Psoas muscle (tissue), 8 donors: ENCODE measurements around the gene HOOK1. TPM values are rescaled to one million over a fixed set of nuclear protein-coding genes. Genes with fewer than 3 reads are reported as not detected.

ENCODE experiments used
- ATAC-seq, 4 donors: fragments of 200-7000 bp; cut with Tn5 transposase; one replicate each; pipeline ENCODE4 v1.9.1; 2020; ENCODE audit warnings: moderate library complexity in 3 of 4, mild to moderate bottlenecking in 2 of 4
- DNase-seq, 2 donors: peaks; one replicate each; pipeline ENCODE4 v3.0.0-alpha.2; 2020
- H3K27ac ChIP-seq: fragments of 200-600 bp; one replicate; pipeline ENCODE4 v1.8.0; 2022
- H3K27me3 ChIP-seq, 3 donors: fragments of 200-600 bp in 1 of 3; one replicate each; pipeline versions ENCODE4 v1.6.1 to v1.8.0; 2013 to 2022; ENCODE audit warnings: low read length in 2 of 3, mild to moderate bottlenecking in 2 of 3, moderate library complexity in 1 of 3; ENCODE audit not compliant: insufficient read depth in 3 of 3
- H3K36me3 ChIP-seq, 2 donors: fragments of 200-600 bp in 1 of 2; one replicate each; pipeline versions ENCODE4 v1.6.1 to v1.8.0; 2013 to 2022; ENCODE audit warnings: low read depth in 1 of 2, mild to moderate bottlenecking in 1 of 2, moderate library complexity in 1 of 2; ENCODE audit not compliant: insufficient read depth in 1 of 2
- H3K4me1 ChIP-seq: fragments of 200-600 bp; one replicate; pipeline ENCODE4 v1.8.0; 2022
- H3K4me3 ChIP-seq: fragments of 200-600 bp; one replicate; pipeline ENCODE4 v1.8.0; 2022; ENCODE audit warnings: mild to moderate bottlenecking
- H3K9me3 ChIP-seq: fragments of 200-600 bp; one replicate; pipeline ENCODE4 v1.8.0; 2022
- WGBS, 3 donors: extraction: QIAGEN DNeasy Blood & Tissue Kit; methylation state at CpG; one replicate each; pipeline versions ENCODE4 v1.1.6 to v1.1.7; 2013; 5-methylcytosine and 5-hydroxymethylcytosine counted together
- intact Hi-C, 2 donors: fragments of 100-400 bp; cut with DNase I; formaldehyde crosslinking; loops; one replicate each; pipeline versions ENCODE4 v1.11.0 to v1.14.2; 2022
- polyA plus RNA-seq, 3 donors: library from polyadenylated mRNA; stranded (reverse); fragments of 200-250 nt; gene quantifications; one replicate each; pipeline ENCODE4 v1.2.3, GENCODE V29; 2013
- total RNA-seq, 4 donors: library from RNA; stranded (reverse); fragmentation: NEBNext Ultra II Directional in 2 of 4; extraction: Animal tissue kit (Norgen Biotek cat#: 25700) in 2 of 4; gene quantifications; one replicate each; pipeline versions ENCODE4 v1.2.1 to v1.2.4, GENCODE V29; 2021 to 2023
- TF ChIP-seq, protein P1 (sequence below): fragments of 200-600 bp; IDR thresholded peaks from one replicate; pipeline ENCODE4 v1.8.0; 2022; ENCODE audit warnings: antibody characterized with exemption
- donor health status: healthy with polysubstance abuse.
- donor health status: DM: no; HTN: no; CAD: no; lungs with moderate emphysema.
- donor health status: Bipolar disorder and iron deficiency.
- donor health status: healthy.
- donor health status: DM: yes; HTN: yes; CAD: no.
- donor health status: DM: no; HTN: no; CAD: no.
- donor health status: DM: no; HTN: no; CAD: no.
- donor health status: DM: yes; HTN: yes; CAD: no.

HOOK1 gene
- total and polyA plus RNA-seq, 7 donors: 0.03 to 0.34 (median 0.09) TPM; not detected in 1

DNA sequence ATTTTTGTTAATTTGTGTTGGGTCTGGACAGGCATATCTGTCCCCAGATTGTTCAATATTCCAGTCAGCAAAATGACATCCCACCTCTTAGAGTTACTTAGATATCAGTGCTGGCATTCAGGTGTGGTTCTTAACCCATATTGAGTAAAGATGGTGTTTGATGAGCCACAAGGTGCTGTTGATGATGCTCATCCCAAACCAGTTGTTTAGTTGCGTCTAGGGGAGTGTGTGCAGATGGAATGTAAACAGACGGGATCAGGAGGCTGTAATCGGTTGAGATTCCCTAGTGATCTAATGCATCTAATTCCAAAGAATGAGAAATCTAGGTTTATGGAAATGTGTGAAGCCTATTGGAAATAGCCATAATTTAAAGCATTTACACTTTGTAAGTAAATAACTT lies 1.1 kb downstream of the HOOK1 start:
- no peaks in the 10 kb centered on the region for H3K36me3 ChIP-seq
- intact Hi-C loops: no loop called here
- H3K4me3 ChIP-seq: no peak overlapping the region
- peaks cover 8 to 59% (median 10%) of the 10 kb centered on the region in 3 donors for H3K27me3 ChIP-seq
- 21 to 41% (median 32%) methylated on average over 3 of the region's 3 CpGs for WGBS, 3 donors
- H3K27ac ChIP-seq: no peak overlapping the region
- ATAC-seq: no peak
- no peaks in the 10 kb centered on the region for H3K4me1 ChIP-seq
- DNase-seq: no peak
- H3K9me3 ChIP-seq: no peaks in the 10 kb centered on the region
- TF ChIP-seq, protein P1, sequence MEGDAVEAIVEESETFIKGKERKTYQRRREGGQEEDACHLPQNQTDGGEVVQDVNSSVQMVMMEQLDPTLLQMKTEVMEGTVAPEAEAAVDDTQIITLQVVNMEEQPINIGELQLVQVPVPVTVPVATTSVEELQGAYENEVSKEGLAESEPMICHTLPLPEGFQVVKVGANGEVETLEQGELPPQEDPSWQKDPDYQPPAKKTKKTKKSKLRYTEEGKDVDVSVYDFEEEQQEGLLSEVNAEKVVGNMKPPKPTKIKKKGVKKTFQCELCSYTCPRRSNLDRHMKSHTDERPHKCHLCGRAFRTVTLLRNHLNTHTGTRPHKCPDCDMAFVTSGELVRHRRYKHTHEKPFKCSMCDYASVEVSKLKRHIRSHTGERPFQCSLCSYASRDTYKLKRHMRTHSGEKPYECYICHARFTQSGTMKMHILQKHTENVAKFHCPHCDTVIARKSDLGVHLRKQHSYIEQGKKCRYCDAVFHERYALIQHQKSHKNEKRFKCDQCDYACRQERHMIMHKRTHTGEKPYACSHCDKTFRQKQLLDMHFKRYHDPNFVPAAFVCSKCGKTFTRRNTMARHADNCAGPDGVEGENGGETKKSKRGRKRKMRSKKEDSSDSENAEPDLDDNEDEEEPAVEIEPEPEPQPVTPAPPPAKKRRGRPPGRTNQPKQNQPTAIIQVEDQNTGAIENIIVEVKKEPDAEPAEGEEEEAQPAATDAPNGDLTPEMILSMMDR: no peak

DNA sequence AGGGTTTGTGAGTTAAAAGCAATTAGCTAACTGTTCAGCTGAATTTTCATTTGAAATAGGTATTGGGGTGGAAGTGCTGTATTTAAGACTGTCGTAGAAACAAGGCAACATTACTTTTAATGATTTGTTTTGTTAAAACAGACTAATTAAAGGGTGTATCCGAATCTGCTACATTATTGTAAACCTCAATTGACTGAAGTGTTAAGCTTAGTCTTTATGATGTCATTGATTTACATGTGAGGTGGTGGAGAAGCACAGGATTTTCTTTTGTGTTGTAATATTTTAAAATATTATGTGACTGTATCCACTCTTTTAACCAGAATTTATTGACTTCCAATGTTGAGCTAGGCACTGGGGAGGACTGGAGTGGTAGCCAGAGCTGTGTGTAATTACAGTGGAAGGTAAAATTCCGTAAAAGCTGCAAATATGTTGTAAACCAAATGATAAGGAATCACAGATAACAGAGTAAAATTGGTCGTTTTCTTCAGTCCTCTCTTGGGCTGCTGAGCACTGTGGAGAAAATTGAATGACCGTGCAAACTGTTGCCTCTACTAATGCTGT lies 1.6 kb downstream of the HOOK1 start:
- DNase-seq (no peak), ATAC-seq (no peak)
- Histone ChIP-seq H3K27ac (no peak overlapping the region), H3K4me3 (no peak overlapping the region), H3K4me1 (no peaks in the 10 kb centered on the region), H3K36me3 (no peaks in the 10 kb centered on the region), H3K27me3 (peaks cover 8 to 54% (median 9%) of the 10 kb centered on the region in 3 donors), H3K9me3 (no peaks in the 10 kb centered on the region)
- intact Hi-C loops: no loop called here
- 51 to 66% (median 51%) methylated on average over 5 of the region's 5 CpGs for WGBS, 3 donors
- TF ChIP-seq, protein P1: no peak

DNA sequence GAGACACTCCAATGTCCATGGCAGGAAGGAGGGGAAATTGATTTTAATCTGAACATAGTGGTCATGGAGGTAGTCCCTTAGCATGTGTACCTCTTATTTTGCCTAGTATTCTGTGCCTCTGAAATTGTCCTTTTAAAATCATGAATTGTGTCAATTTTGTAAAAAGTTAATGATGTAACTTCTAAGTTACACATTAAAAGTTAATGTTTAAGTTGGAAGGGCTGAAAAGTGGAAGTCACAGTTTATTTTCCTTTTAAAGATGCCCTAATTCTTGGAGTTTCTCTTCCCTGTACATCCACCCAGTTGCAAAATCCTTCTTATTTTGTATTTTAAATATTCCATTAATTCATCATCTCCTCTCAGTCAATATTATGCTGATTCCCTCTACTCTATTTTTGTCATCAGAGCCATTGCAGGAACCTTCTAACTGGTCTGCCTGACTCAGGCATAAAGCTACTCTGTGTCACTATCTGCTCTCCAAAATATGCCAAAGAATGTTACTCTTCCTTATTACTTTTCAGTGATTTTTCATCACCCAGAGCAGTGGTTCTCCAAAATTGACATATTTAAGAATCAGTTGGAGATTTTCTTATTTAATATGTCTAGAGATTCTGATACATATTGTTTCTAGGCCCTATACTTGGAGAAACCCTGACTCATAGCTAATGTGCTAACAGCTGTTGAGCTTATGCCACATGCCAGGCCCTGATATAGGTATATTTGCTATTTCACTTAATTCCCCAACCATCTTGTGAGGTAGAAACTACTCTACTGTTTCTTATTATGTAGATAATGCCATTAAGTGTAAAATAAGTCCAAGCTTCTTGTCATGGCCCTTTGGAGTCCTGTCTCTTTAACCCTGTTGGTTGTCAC lies 5.1 kb downstream of the HOOK1 start:
- ATAC-seq: no peak
- no peak for DNase-seq
- intact Hi-C loops: no loop called here
- TF ChIP-seq, protein P1: no peak
- no peaks in the 10 kb centered on the region for H3K4me1 ChIP-seq
- peaks cover 3 to 20% (median 7%) of the 10 kb centered on the region in 3 donors for H3K27me3 ChIP-seq
- no peak overlapping the region for H3K4me3 ChIP-seq
- no peaks in the 10 kb centered on the region for H3K36me3 ChIP-seq
- H3K27ac ChIP-seq: no peak overlapping the region
- no peaks in the 10 kb centered on the region for H3K9me3 ChIP-seq

DNA sequence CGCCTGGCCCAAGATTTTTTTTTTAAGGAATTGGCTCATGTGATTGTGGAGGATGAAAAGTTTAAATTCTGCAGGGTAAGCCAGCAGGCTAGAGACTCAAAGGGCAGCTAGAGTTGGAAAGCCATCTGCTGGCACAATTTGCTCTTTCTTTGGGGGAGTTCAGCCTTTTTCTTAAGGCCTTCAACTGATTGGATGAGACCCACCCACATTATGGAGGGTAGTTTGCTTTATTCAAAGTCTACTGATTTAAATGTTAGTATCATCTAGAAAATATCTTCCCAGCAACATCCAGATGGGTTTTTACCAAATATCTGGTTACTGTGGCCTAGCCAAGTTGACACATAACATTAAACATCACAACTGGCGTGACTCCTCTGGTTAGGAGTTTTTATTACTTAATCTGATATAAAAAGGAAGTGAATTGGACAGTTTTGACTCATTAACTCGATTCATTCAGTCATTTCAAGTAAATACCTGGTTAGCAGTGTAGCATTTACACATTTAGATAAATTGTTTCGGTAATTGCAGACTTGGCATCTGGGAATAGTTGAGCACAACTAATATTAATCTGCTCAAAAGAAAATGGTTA lies 12.4 kb downstream of the HOOK1 start:
- Histone ChIP-seq H3K4me1 (no peaks in the 10 kb centered on the region), H3K27me3 (no peaks in the 10 kb centered on the region), H3K4me3 (no peak overlapping the region), H3K9me3 (no peaks in the 10 kb centered on the region), H3K36me3 (no peaks in the 10 kb centered on the region), H3K27ac (no peak overlapping the region)
- DNase-seq: no peak
- TF ChIP-seq, protein P1: no peak
- intact Hi-C loops: no loop called here
- no peak for ATAC-seq
- WGBS, 3 donors: 81 to 83% (median 82%) methylated on average over 4 of the region's 4 CpGs
